Fibroblast of lung (primary cell): ENCODE data around the gene B3GNT7. TPM values are rescaled to one million over a fixed set of nuclear protein-coding genes. Genes with fewer than 3 reads are reported as not detected.

Experiments used
- DNase-seq, 2 donors: peaks; one replicate each; pipeline versions ENCODE4 v3.0.0 to v3.0.0-alpha.2; 2010; ENCODE audit warnings: low read depth in 2 of 2
- H2AFZ ChIP-seq: 2 replicates; pipeline ENCODE4 v1.5.1; 2012; ENCODE audit warnings: low read length, control low read depth, inconsistent platforms
- H3K27ac ChIP-seq: 2 replicates; pipeline ENCODE4 v1.5.1; 2011; ENCODE audit warnings: low read length, control low read depth; ENCODE audit not compliant: insufficient read depth
- H3K27me3 ChIP-seq: 2 replicates; pipeline ENCODE4 v1.5.1; 2011; ENCODE audit warnings: mild to moderate bottlenecking, low read length; ENCODE audit not compliant: control insufficient read depth, insufficient read depth
- H3K36me3 ChIP-seq: 2 replicates; pipeline ENCODE4 v1.5.1; 2011; ENCODE audit warnings: low read length; ENCODE audit not compliant: control insufficient read depth, insufficient read depth
- H3K4me1 ChIP-seq: 2 replicates; pipeline ENCODE4 v1.5.1; 2011; ENCODE audit warnings: low read length; ENCODE audit not compliant: control insufficient read depth, insufficient read depth; ENCODE audit errors: extremely low read depth
- H3K4me2 ChIP-seq: 2 replicates; pipeline ENCODE4 v1.5.1; 2011; ENCODE audit warnings: low read length, control low read depth; ENCODE audit not compliant: insufficient read depth; ENCODE audit errors: extremely low read depth
- H3K4me3 ChIP-seq, 4 experiments: fragments of 200-600 bp in 1 of 4; sonication (generic) in 1 of 4; replicated peaks in 1 of 4; 2 replicates each; pipeline ENCODE4 v1.5.1; 2011 to 2016; ENCODE audit warnings: low read length in 4 of 4, low read depth in 3 of 4, mild to moderate bottlenecking in 3 of 4, control low read depth in 2 of 4, inconsistent platforms in 1 of 4, mixed read lengths in 1 of 4; ENCODE audit not compliant: insufficient read depth in 1 of 4; ENCODE audit errors: control extremely low read depth in 1 of 4
- H3K79me2 ChIP-seq: 2 replicates; pipeline ENCODE4 v1.5.1; 2012; ENCODE audit warnings: mild to moderate bottlenecking, low read length, inconsistent platforms; ENCODE audit not compliant: control insufficient read depth, insufficient read depth
- H3K9ac ChIP-seq: 2 replicates; pipeline ENCODE4 v1.5.1; 2011; ENCODE audit warnings: mild to moderate bottlenecking, low read length, control low read depth; ENCODE audit not compliant: insufficient read depth
- H3K9me3 ChIP-seq: 2 replicates; pipeline ENCODE4 v1.5.1; 2012; ENCODE audit warnings: low read depth, low read length; ENCODE audit not compliant: control insufficient read depth, insufficient read depth
- H4K20me1 ChIP-seq: 2 replicates; pipeline ENCODE4 v1.5.1; 2011; ENCODE audit warnings: low read length; ENCODE audit not compliant: control insufficient read depth, insufficient read depth; ENCODE audit errors: extremely low read depth
- EZH2 ChIP-seq: IDR thresholded peaks from 2 replicates; pipeline ENCODE4 v1.5.1; 2012; ENCODE audit warnings: low read length, control low read depth, mild to moderate bottlenecking; ENCODE audit errors: missing control alignments
- polyA plus RNA-seq, 2 donors: library from polyadenylated mRNA; depleted of rRNA in 1 of 2; stranded (reverse) in 1 of 2; unstranded in 1 of 2; fragments of >200 nt; gene quantifications; 2 replicates each; pipeline ENCODE4 v1.2.1, GENCODE V29; 2011 to 2012; ENCODE audit warnings: missing spikeins in 1 of 2
- total RNA-seq: library from RNA; depleted of rRNA; stranded (reverse); fragments of >200 nt; gene quantifications from 2 replicates; pipeline ENCODE4 v1.2.1, GENCODE V29; 2014
- TF ChIP-seq, protein P1 (sequence below), 2 donors: IDR thresholded peaks in 1 of 2; conservative IDR thresholded peaks in 1 of 2; 1 replicate in 1 of 2; 2 replicates in 1 of 2; pipeline ENCODE4 v1.5.1; 2011 to 2012; ENCODE audit warnings: low read length in 2 of 2, control low read depth in 1 of 2, inconsistent platforms in 1 of 2, low read depth in 1 of 2, mild to moderate bottlenecking in 1 of 2

Gene B3GNT7
- total and polyA plus RNA-seq, 2 donors (not counting 1 experiment from before 2014, with no cell fraction given): 0.06 to 0.17 TPM

- Histone ChIP-seq H3K9ac (no peak overlapping the region), H3K36me3 (no peaks in the 10 kb centered on the region), H2AFZ (no peak overlapping the region), H3K27ac (no peak overlapping the region), H3K27me3 (no peaks in the 10 kb centered on the region), H3K4me3 (no peak overlapping the region), H3K4me1 (no peaks in the 10 kb centered on the region), H3K4me2 (no peak overlapping the region), H3K79me2 (no peaks in the 10 kb centered on the region), H3K9me3 (no peaks in the 10 kb centered on the region), H4K20me1 (no peaks in the 10 kb centered on the region)
- TF ChIP-seq, protein P1, sequence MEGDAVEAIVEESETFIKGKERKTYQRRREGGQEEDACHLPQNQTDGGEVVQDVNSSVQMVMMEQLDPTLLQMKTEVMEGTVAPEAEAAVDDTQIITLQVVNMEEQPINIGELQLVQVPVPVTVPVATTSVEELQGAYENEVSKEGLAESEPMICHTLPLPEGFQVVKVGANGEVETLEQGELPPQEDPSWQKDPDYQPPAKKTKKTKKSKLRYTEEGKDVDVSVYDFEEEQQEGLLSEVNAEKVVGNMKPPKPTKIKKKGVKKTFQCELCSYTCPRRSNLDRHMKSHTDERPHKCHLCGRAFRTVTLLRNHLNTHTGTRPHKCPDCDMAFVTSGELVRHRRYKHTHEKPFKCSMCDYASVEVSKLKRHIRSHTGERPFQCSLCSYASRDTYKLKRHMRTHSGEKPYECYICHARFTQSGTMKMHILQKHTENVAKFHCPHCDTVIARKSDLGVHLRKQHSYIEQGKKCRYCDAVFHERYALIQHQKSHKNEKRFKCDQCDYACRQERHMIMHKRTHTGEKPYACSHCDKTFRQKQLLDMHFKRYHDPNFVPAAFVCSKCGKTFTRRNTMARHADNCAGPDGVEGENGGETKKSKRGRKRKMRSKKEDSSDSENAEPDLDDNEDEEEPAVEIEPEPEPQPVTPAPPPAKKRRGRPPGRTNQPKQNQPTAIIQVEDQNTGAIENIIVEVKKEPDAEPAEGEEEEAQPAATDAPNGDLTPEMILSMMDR (conservative IDR thresholded peaks at IDR 0.05 in 1 of 2, IDR thresholded peaks at IDR 0.05 in 1 of 2; ENCODE audit: low read depth in 1 of 2, low read length in 2 of 2): no peak
- no peak for TF ChIP-seq EZH2
- DNase-seq: no peak
These were observed 18.5 kb downstream of the B3GNT7 start for GRCh38 chr2:231413921-231414476.

DNA sequence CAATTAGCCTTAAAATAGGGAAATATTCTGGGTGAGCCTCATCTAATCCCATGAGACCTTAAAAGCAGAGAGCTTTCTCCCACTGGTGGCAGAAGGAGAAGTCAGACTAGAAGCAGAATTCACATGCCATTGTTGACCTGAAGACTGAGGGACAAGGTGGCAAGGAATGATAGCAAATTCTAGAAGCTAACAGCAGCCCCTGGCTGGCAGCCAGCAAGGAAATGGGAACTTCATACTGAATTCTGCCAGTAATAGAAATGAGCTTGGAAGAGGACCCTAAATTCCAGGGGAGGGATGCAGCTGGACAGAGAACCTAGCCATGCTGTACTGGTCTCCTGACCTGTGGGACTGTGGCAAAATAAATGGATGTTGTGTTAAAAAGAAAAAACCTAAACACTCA, 19.5 kb downstream of the B3GNT7 start:
- Histone ChIP-seq H3K4me1 (no peaks in the 10 kb centered on the region), H3K9ac (no peak overlapping the region), H3K79me2 (no peaks in the 10 kb centered on the region), H3K27ac (no peak overlapping the region), H3K9me3 (no peaks in the 10 kb centered on the region), H3K27me3 (no peaks in the 10 kb centered on the region), H3K4me3 (no peak overlapping the region), H3K4me2 (no peak overlapping the region), H3K36me3 (no peaks in the 10 kb centered on the region), H2AFZ (no peak overlapping the region), H4K20me1 (no peaks in the 10 kb centered on the region)
- DNase-seq: no peak
- TF ChIP-seq, protein P1 (conservative IDR thresholded peaks at IDR 0.05 in 1 of 2, IDR thresholded peaks at IDR 0.05 in 1 of 2; ENCODE audit: low read depth in 1 of 2, low read length in 2 of 2): no peak
- no peak for TF ChIP-seq EZH2

- TF ChIP-seq EZH2: no peak
- TF ChIP-seq, protein P1 (conservative IDR thresholded peaks at IDR 0.05 in 1 of 2, IDR thresholded peaks at IDR 0.05 in 1 of 2; ENCODE audit: low read depth in 1 of 2, low read length in 2 of 2): no peak
- no peak overlapping the region for H3K4me2 ChIP-seq
- H3K4me3 ChIP-seq: no peak overlapping the region
- peaks cover 4% of the 10 kb centered on the region for H3K27me3 ChIP-seq
- H3K79me2 ChIP-seq: no peaks in the 10 kb centered on the region
- H3K36me3 ChIP-seq: no peaks in the 10 kb centered on the region
- no peaks in the 10 kb centered on the region for H3K4me1 ChIP-seq
- no peaks in the 10 kb centered on the region for H4K20me1 ChIP-seq
- H3K9me3 ChIP-seq: no peaks in the 10 kb centered on the region
- H2AFZ ChIP-seq: no peak overlapping the region
- no peak overlapping the region for H3K27ac ChIP-seq
- no peak overlapping the region for H3K9ac ChIP-seq
- no peak for DNase-seq
These were observed 23.5 kb downstream of the B3GNT7 start for GRCh38 chr2:231418820-231419640.
